GM21515 (cell line): Measurements from ENCODE around the gene NR2C1.

Experiments
- ATAC-seq: cut with Tn5 transposase; IDR thresholded peaks from one replicate; pipeline ENCODE4 v1.9.1; 2021; ENCODE audit not compliant: unreplicated experiment

Gene NR2C1

GRCh38 chr12:95085612-95086011, 12.2 kb upstream of the NR2C1 start:
- no peak for ATAC-seq

GRCh38 chr12:95083938-95084337, 10.5 kb upstream of the NR2C1 start:
- no peak for ATAC-seq

- ATAC-seq = no peak
These were observed 10.1 kb upstream of the NR2C1 start for GRCh38 chr12:95083471-95083870.

DNA sequence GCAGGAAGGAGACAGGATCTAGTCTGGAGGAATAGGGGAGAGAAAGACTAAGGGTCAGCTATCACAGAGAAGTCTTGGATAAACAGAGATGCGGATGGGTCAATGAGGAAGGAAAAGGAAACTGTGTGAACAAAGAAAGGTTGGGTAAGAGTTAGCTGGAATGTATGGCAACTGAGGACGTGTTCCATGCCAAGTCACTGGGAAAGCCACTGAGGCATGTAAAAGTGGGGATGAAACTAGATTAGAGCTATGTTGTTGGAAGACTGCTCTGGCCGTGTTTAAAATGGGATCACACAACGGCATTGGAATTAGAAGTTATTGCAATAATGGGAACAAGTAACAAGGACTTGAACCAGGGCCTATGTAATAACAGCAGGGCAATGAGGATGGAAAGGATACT, 3.9 kb upstream of the NR2C1 start:
- no peak for ATAC-seq

- no peak for ATAC-seq
These were observed 1.3 kb upstream of the NR2C1 start for GRCh38 chr12:95074766-95075165.

- ATAC-seq = no peak
These were observed 491 bp upstream of the NR2C1 start for GRCh38 chr12:95073698-95074520.

- no peak for ATAC-seq
These were observed 3.0 kb downstream of the NR2C1 start for GRCh38 chr12:95070378-95070777.

- ATAC-seq = no peak
These were observed 7.1 kb downstream of the NR2C1 start for GRCh38 chr12:95066091-95066855.

GRCh38 chr12:95060951-95061350, 12.5 kb downstream of the NR2C1 start:
- ATAC-seq = no peak

DNA sequence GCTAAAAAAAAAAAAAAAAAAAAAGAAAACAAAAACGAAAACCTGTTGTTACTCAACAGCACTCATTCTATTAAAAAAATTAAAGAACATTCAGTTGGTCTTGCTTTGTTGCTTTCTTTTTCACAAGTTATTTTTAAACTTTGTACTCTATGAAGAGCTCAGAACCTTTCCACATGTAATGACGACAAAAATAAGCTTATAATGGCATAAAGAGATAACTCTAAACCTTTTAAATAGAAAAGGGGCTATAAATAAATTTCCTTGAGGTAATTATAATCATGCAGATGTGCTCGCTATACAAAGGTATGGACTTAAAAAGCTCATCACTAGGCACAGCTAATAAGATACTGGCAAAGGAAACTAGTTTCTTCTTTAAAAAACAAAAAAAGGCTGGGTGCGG, 13.4 kb downstream of the NR2C1 start:
- no peak for ATAC-seq

GRCh38 chr12:95057424-95057823, 16.0 kb downstream of the NR2C1 start:
- no peak for ATAC-seq

- no peak for ATAC-seq
These were observed 18.4 kb downstream of the NR2C1 start for GRCh38 chr12:95055057-95055456.

DNA sequence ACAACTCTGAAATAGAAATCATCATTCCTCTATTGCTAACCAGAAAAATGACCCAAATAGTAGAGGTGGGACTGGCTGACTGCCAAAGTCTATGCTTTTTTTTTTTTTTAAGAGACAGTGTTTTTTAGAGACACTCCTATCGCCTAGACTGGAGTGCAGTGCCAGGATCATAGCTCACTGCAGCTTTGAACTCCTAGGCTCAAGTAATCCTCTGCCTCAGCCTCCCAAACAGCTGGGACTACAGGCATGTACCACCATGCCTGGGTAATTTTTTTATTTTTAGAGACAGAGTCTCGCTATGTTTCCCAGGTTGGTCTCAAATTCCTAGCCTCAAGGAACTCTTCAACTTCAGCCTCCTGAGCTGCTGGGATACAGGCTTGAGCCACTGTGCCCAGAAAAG, 19.2 kb downstream of the NR2C1 start:
- no peak for ATAC-seq

DNA sequence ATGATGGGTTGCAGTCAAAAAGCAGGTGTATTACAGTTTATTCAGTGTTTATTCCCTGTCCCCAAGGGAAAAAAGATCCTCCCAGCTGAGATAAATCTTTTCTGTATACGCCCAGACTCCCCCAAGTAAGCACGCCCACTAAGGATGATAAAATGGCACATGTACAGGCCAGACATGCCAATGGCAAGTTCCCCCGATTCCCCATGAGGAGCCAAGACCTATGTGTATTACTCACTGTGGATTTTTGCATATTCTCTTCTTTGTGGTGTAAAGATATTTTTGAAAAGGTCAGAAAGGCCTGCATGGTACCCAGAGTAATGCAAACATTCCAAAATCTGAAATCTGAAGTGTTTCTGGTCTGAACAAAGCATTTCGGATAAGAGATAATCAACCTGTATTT, 22.2 kb downstream of the NR2C1 start:
- no peak for ATAC-seq

GRCh38 chr12:95037906-95038305, 35.5 kb downstream of the NR2C1 start:
- ATAC-seq = no peak

GRCh38 chr12:95034750-95035149, 38.7 kb downstream of the NR2C1 start:
- no peak for ATAC-seq

DNA sequence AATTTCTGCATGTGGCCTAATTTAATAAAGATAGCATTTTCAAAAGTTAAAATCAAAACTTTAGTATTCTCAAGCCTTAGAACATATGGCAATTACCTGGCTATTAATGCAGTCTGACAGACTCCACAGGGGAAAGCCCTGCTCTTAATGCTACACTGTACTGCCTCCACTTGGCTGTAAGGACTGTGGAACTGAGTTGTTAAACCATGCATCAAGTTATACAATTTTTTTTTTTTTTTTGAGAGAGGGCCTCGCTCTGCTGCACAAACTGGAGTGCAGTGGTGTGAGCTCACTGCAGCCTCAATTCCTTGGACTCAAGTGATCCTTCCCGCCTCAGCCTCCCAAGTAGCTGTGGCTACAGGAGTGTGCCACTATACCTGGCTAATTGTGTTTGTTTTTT, 50.9 kb downstream of the NR2C1 start:
- ATAC-seq = no peak

DNA sequence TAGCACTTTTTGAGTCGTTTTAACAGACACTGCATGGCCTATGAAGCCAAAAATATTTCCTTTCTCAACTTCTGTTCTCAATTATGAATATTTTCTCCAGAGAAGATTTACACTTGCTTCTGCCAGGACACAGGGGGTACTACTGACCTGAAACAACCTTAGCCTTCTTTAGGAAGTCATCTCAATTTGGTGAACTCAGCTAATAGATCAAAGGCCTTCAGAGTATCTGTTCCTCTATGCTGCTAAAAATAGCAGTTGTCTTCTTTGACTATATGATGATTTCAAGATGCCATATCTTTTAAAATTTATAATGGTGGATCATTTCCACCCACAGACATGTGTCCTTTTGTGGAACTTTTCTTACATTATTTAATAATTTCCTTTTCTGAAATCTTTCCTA, 55.9 kb downstream of the NR2C1 start:
- no peak for ATAC-seq

- no peak for ATAC-seq
These were observed 57.3 kb downstream of the NR2C1 start for GRCh38 chr12:95016120-95016519.

- ATAC-seq = no peak
These were observed 58.9 kb downstream of the NR2C1 start for GRCh38 chr12:95014554-95014953.

DNA sequence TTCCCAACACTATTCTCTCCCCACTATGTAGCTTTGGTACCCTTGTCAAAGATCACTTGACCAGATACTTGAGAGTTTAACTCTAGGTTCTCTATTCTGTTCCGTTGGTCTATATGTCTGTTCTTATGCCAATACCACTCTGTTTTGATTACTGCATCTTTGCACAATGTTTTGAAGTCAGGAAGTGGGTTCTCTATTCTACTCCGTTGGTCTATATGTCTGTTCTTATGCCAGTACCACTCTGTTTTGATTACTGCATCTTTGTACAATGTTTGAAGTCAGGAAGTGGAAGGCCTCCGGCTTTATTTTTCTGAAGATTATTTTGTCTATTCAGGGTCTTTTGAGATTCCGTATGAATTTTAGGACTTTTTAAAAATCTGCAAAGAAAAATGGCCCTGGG, 67.2 kb downstream of the NR2C1 start:
- ATAC-seq = no peak

DNA sequence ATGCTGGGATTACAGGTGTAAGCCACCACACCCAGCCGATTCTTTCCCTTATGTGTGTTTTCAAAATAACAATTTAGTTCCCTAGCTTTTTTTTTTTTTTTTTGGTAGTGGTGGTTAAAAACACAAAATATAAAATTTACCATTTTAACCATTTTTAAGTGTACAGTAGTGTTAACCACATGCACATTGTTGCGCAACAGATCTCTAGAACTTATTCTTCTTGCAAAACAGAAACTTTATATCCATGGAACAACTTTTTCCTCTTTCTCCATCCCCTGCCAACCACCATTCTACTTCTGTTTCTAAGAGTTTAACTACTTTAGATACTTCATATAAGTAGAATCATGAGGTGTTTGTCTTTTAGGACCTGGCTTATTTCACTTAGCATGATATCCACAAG, 68.8 kb downstream of the NR2C1 start:
- no peak for ATAC-seq

DNA sequence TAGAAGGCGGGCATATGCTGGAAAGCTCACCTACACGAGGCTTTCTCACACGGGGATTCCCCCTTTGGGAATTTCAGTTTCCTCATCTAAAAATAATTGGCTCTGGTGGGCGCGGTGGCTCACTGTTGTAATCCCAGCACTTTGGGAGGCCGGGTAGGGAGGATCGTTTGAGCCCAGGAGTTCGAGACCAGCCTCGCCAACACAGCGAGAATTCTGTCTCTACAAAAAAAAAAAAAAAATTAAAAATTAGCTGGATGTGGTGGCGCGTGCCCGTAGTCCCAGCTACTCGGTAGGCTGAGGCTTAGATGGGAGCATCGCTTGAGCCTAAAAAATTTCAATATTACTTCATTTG, 69.5 kb downstream of the NR2C1 start:
- no peak for ATAC-seq
